Ishikawa (cell line): ENCODE results near the gene GNGT1.

Experiments used
- EP300 ChIP-seq: IDR thresholded peaks from 2 replicates; pipeline ENCODE4 v1.6.1; 2012; ENCODE audit warnings: borderline replicate concordance
- FOXM1 ChIP-seq: IDR thresholded peaks from 2 replicates; pipeline ENCODE4 v1.6.1; 2012; ENCODE audit warnings: low read depth, borderline replicate concordance
- TEAD4 ChIP-seq: IDR thresholded peaks from 2 replicates; pipeline ENCODE4 v1.6.1; 2012
- TF ChIP-seq, protein P1 (sequence below): IDR thresholded peaks from 2 replicates; pipeline ENCODE4 v1.6.1; 2012

DNA sequence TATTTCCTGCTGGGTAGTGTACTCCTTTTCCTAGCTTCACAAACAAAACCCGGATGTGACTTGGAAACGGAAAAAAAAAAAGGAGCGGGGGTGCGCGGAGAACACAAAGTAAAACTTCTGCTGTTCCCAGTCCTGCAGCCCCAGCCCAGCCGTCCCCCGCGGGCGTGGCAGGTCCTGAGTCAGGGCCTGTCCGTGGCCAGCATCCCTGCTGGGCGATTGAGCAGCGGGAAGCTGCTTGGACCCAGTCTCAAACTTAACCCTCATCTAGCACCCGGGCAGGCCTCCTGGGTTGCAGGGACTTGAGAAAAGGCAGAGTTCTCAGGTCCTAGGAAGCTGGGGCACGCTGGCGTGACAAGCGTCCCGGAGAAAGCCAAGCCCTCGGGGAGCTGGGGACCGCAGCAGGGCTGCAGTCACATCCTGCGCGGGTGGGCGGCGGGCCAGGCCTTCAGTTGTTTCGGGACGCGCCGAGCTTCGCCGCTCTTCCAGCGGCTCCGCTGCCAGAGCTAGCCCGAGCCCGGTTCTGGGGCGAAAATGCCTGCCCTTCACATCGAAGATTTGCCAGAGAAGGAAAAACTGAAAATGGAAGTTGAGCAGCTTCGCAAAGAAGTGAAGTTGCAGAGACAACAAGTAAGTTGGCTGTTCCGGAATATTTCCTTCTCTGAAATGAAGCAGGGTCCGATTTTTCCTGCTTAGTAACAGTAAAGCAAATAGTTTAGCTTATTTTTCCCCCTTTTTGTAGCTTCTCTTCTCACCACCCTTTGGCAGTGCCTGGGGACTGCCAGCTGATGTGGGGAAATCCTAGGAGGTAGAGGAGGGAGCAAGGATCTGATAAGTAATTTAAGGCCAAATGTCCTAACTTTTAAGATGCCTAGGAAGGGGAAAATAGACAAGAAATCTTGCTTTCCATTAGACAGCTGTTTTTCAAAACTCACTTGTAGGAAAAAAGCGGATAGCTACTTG is 15.5 kb downstream of the GNGT1 start, which contains the start of gene GNG11:
- peak; percentile 45 for TF ChIP-seq FOXM1
- TF ChIP-seq, protein P1, sequence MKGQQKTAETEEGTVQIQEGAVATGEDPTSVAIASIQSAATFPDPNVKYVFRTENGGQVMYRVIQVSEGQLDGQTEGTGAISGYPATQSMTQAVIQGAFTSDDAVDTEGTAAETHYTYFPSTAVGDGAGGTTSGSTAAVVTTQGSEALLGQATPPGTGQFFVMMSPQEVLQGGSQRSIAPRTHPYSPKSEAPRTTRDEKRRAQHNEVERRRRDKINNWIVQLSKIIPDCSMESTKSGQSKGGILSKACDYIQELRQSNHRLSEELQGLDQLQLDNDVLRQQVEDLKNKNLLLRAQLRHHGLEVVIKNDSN = no peak
- TF ChIP-seq EP300 = no peak
- TF ChIP-seq TEAD4 = peak; percentile 11; the same call in 1 of the 2 replicates
